ENCODE results near the gene EMP1. TPM values are rescaled to one million over a fixed set of nuclear protein-coding genes. Genes with fewer than 3 reads are reported as not detected.

Gene EMP1
- total RNA-seq, 2 donors from 2014 or later: 295 to 1,389 TPM

GRCh38 chr12:13193505-13194231, 2.9 kb upstream of the EMP1 start:
- H3K27ac ChIP-seq: no peak overlapping the region

GRCh38 chr12:13194401-13195110, 2.0 kb upstream of the EMP1 start:
- Histone ChIP-seq H3K4me3 (no peak overlapping the region), H3K27ac (no peak overlapping the region), H3K27me3 (replicated peaks; ENCODE audit: insufficient read depth) (no peaks in the 10 kb centered on the region), H3K36me3 (no peaks in the 10 kb centered on the region), H3K4me1 (ENCODE audit: control insufficient read depth in 1 of 2, low read depth in 2 of 2) (peaks cover 3 to 16% of the 10 kb centered on the region in 2 donors), H3K9me3 (no peaks in the 10 kb centered on the region)
- no peak for ATAC-seq (ENCODE audit: insufficient number of reproducible peaks, low FRiP score, low read depth)
- no peak for DNase-seq (ENCODE audit: low spot score)
- TF ChIP-seq CTCF (IDR thresholded peaks at IDR 0.05): no peak

More at GRCh38 chr12:13193505-13194231, 2.9 kb upstream of the EMP1 start:
- TF ChIP-seq CTCF (IDR thresholded peaks at IDR 0.05): no peak
- Histone ChIP-seq H3K4me3 (no peak overlapping the region), H3K27me3 (replicated peaks; ENCODE audit: insufficient read depth) (no peaks in the 10 kb centered on the region), H3K9me3 (no peaks in the 10 kb centered on the region), H3K36me3 (no peaks in the 10 kb centered on the region), H3K4me1 (ENCODE audit: control insufficient read depth in 1 of 2, low read depth in 2 of 2) (peaks cover 3 to 14% of the 10 kb centered on the region in 2 donors)
- DNase-seq (ENCODE audit: low spot score) (no peak), ATAC-seq (ENCODE audit: insufficient number of reproducible peaks, low FRiP score, low read depth) (no peak)

GRCh38 chr12:13195250-13195649, 1.3 kb upstream of the EMP1 start:
- ATAC-seq (ENCODE audit: insufficient number of reproducible peaks, low FRiP score, low read depth) (no peak), DNase-seq (ENCODE audit: low spot score) (no peak)
- Histone ChIP-seq H3K4me3 (no peak overlapping the region), H3K27me3 (replicated peaks; ENCODE audit: insufficient read depth) (no peaks in the 10 kb centered on the region), H3K9me3 (no peaks in the 10 kb centered on the region), H3K4me1 (ENCODE audit: control insufficient read depth in 1 of 2, low read depth in 2 of 2) (peaks cover 3 to 16% of the 10 kb centered on the region in 2 donors), H3K36me3 (no peaks in the 10 kb centered on the region), H3K27ac (peak overlapping the region in 1 of 2 donors; percentile 72)
- TF ChIP-seq CTCF (IDR thresholded peaks at IDR 0.05): no peak

GRCh38 chr12:13195785-13196129, 769 bp upstream of the EMP1 start:
- peaks cover 3 to 16% of the 10 kb centered on the region in 2 donors for H3K4me1 ChIP-seq (ENCODE audit: control insufficient read depth in 1 of 2, low read depth in 2 of 2)
- peak overlapping the region; percentile 72 to 79 for H3K27ac ChIP-seq
- H3K4me3 ChIP-seq: peak overlapping the region; percentile 73
- DNase-seq (ENCODE audit: low spot score): no peak
- H3K9me3 ChIP-seq: no peaks in the 10 kb centered on the region
- no peaks in the 10 kb centered on the region for H3K36me3 ChIP-seq
- H3K27me3 ChIP-seq (replicated peaks; ENCODE audit: insufficient read depth): no peaks in the 10 kb centered on the region
- ATAC-seq (ENCODE audit: insufficient number of reproducible peaks, low FRiP score, low read depth): no peak
- no peak for TF ChIP-seq CTCF (IDR thresholded peaks at IDR 0.05)

- no peak for DNase-seq (ENCODE audit: low spot score)
- H3K27me3 ChIP-seq (replicated peaks; ENCODE audit: insufficient read depth): no peaks in the 10 kb centered on the region
- peaks cover 3 to 16% of the 10 kb centered on the region in 2 donors for H3K4me1 ChIP-seq (ENCODE audit: control insufficient read depth in 1 of 2, low read depth in 2 of 2)
- no peaks in the 10 kb centered on the region for H3K36me3 ChIP-seq
- no peaks in the 10 kb centered on the region for H3K9me3 ChIP-seq
- H3K27ac ChIP-seq: peak overlapping the region; percentile 69 to 79
- H3K4me3 ChIP-seq: peak overlapping the region; percentile 73
- ATAC-seq (ENCODE audit: insufficient number of reproducible peaks, low FRiP score, low read depth): no peak
- TF ChIP-seq CTCF (IDR thresholded peaks at IDR 0.05): no peak
Measured at GRCh38 chr12:13197032-13197431, 506 bp downstream of the EMP1 start.
